Measurements from ENCODE around the gene CMTM2. TPM values are rescaled to one million over a fixed set of nuclear protein-coding genes. Genes with fewer than 3 reads are reported as not detected.
"Not testable (repeated sequence)": the region's sequence is repeated elsewhere in the genome, so short reads cannot be mapped to it uniquely, and the experiment has no call there.

Gene CMTM2
- total and polyA plus RNA-seq, 12 donors: 0.33 to 0.95 (median 0.63) TPM; not detected in 8

GRCh38 chr16:66609139-66609510 lies 29.9 kb downstream of the CMTM2 start:
- ATAC-seq: no peak
- WGBS, 2 donors: 81 to 86% methylated on average over 11 to 12 of the region's 12 CpGs

DNA sequence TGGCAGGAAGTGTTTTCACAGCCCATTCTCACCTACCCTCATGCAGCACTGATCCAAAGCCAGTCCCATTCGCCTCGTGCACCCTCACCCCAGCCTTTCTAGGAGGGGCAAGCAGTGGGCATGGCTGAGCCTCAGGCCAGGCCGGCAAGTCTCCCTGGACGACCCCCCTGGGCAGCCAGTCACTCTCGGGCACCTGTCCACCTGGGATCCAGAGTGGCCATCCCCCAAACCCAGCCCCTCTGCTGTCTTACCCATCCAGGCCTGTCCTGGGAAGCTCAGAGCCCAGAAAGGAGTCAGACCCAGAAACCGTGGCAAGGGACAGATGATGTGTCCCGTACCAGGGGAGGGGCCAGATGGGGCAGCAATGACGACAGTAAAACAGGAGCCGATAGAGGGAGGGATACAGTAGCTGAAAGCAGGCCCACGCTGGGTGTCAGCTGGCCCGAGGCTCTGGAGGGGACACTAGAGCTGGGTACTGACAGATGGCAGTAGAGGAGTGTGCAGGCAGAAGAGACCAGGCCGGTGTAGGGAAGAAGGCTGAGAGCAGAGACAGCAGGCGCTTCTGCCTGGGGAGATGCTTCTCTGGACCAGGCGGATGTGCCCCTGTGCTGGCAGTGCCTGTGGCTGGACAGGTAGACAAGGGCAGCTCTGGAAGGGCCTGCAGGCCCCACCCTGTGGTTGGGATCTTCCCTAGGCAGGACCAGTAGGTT lies 31.0 kb downstream of the CMTM2 start:
- H3K4me3 ChIP-seq: no peak overlapping the region

More at GRCh38 chr16:66609139-66609510, 29.9 kb downstream of the CMTM2 start:
- intact Hi-C loops (cut with DNase I): loop anchor here (5.0 to 10.0 kb wide), 11 partner anchors 52 to 258 kb away; partner anchors contain the start of genes CKLF (in 1 of the 10), CMTM4 (in 1 of the 10) and TK2 (in 1 of the 10)
- Histone ChIP-seq H3K27me3 (no peaks in the 10 kb centered on the region), H3K4me3 (no peak overlapping the region), H3K27ac (peak overlapping the region in 1 of 10 donors; percentile 24), H3K9me3 (no peaks in the 10 kb centered on the region), H3K4me1 (peaks cover 0 to 46% (median 25%) of the 10 kb centered on the region in 9 donors), H3K36me3 (peaks cover 0 to 64% (median 26%) of the 10 kb centered on the region in 9 donors)
- TF ChIP-seq, protein P1, sequence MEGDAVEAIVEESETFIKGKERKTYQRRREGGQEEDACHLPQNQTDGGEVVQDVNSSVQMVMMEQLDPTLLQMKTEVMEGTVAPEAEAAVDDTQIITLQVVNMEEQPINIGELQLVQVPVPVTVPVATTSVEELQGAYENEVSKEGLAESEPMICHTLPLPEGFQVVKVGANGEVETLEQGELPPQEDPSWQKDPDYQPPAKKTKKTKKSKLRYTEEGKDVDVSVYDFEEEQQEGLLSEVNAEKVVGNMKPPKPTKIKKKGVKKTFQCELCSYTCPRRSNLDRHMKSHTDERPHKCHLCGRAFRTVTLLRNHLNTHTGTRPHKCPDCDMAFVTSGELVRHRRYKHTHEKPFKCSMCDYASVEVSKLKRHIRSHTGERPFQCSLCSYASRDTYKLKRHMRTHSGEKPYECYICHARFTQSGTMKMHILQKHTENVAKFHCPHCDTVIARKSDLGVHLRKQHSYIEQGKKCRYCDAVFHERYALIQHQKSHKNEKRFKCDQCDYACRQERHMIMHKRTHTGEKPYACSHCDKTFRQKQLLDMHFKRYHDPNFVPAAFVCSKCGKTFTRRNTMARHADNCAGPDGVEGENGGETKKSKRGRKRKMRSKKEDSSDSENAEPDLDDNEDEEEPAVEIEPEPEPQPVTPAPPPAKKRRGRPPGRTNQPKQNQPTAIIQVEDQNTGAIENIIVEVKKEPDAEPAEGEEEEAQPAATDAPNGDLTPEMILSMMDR (IDR thresholded peaks at IDR 0.05): no peak
- DNase-seq: no peak

GRCh38 chr16:66611911-66612310 lies 32.6 kb downstream of the CMTM2 start:
- not testable (repeated sequence) for H3K27ac ChIP-seq, H3K9me3 ChIP-seq, DNase-seq, H3K4me3 ChIP-seq, H3K27me3 ChIP-seq, ATAC-seq
- WGBS, 2 donors: 95 to 98% methylated on average over 8 of the region's 8 CpGs
- peaks cover 0 to 74% (median 26%) of the 10 kb centered on the region in 9 donors for H3K36me3 ChIP-seq
- peaks cover 0 to 24% (median 14%) of the 10 kb centered on the region in 9 donors for H3K4me1 ChIP-seq
- intact Hi-C loops (cut with DNase I): loop anchor here in 4 of 10 donors (5.0 to 10.0 kb wide), 3 partner anchors 45 to 255 kb away; no protein-coding TSS in a partner anchor

More for the DNA sequence above, 31.0 kb downstream of the CMTM2 start:
- DNase-seq (no peak), ATAC-seq (no peak)
- H3K36me3 ChIP-seq: peaks cover 0 to 74% (median 26%) of the 10 kb centered on the region in 9 donors
- intact Hi-C loops (cut with DNase I): loop anchor here in 4 of 10 donors (5.0 to 10.0 kb wide), 3 partner anchors 47 to 257 kb away; no protein-coding TSS in a partner anchor
- TF ChIP-seq, protein P1 (IDR thresholded peaks at IDR 0.05): no peak
- H3K27ac ChIP-seq: no peak overlapping the region
- 87 to 90% methylated on average over 14 of the region's 14 CpGs for WGBS, 2 donors
- peaks cover 0 to 40% (median 25%) of the 10 kb centered on the region in 9 donors for H3K4me1 ChIP-seq
- H3K27me3 ChIP-seq: no peaks in the 10 kb centered on the region
- no peaks in the 10 kb centered on the region for H3K9me3 ChIP-seq

DNA sequence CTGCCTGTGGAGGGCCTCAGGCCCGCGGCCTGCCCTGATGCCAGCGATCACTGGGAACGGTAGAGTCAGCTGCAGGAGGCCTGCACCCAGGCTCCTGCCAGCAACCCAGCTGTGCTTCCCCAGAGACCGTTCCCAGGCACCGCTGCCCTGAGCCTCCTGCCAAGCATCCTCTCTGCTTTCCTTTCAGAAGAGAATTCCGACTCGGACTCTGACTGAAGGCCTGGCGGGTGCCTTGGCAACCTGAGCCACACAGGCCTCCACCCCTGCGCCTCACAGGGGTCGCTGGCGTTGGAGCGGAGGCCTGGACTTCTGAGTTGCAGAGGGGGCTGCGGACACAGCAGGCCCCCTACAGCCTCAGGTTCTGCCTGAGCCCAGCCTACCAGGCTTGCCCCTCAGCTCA lies 33.2 kb downstream of the CMTM2 start:
- Histone ChIP-seq H3K4me3 (no peak overlapping the region), H3K27me3 (no peaks in the 10 kb centered on the region), H3K4me1 (peaks cover 0 to 18% (median 14%) of the 10 kb centered on the region in 9 donors), H3K9me3 (no peaks in the 10 kb centered on the region), H3K27ac (no peak overlapping the region), H3K36me3 (peaks cover 0 to 74% (median 26%) of the 10 kb centered on the region in 9 donors)
- intact Hi-C loops (cut with DNase I): loop anchor here in 4 of 10 donors (5.0 to 10.0 kb wide), 3 partner anchors 45 to 255 kb away; no protein-coding TSS in a partner anchor
- DNase-seq: no peak
- TF ChIP-seq, protein P1 (IDR thresholded peaks at IDR 0.05): no peak
- 85 to 89% methylated on average over 14 of the region's 14 CpGs for WGBS, 2 donors
- no peak for ATAC-seq

Measured in heart right ventricle (tissue), 16 donors.